OCI-LY1 (cell line): ENCODE data around the gene ANO8.

Experiments
- EZH2 ChIP-seq: fragments of 200-600 bp; sonication (generic), shearing (Covaris generic); IDR thresholded peaks from 2 replicates; pipeline ENCODE4 v1.8.0; 2017; ENCODE audit warnings: borderline replicate concordance, mixed run types, mild to moderate bottlenecking, antibody characterized with exemption, low read length, moderate library complexity, mixed read lengths
- TF ChIP-seq, protein P1 (sequence below): fragments of 200-600 bp; sonication (generic), shearing (Covaris generic); IDR thresholded peaks from 2 replicates; pipeline ENCODE4 v1.5.1; 2017; ENCODE audit warnings: mild to moderate bottlenecking, antibody characterized with exemption, low read length, moderate library complexity, mixed read lengths

DNA sequence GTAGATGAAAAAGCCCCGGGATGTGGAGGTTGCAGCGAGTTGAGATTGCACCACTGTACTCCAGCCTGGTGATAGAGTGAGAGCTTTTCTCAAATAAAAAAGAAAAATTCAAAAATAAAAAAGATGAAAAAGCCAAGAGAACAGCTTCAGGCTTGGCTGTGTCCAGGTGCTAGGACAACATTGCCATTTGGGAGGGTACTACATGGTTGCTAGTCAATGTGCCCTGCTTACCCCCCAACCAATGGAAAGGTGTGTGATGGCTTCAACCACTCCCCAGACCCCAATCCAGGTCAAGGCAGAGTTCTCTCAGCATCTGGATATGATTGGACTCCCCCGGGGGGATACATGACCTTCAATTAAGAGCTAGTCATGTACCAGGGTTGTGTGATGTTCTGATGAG is 55.2 kb downstream of the ANO8 start:
- no peak for TF ChIP-seq EZH2
- TF ChIP-seq, protein P1, sequence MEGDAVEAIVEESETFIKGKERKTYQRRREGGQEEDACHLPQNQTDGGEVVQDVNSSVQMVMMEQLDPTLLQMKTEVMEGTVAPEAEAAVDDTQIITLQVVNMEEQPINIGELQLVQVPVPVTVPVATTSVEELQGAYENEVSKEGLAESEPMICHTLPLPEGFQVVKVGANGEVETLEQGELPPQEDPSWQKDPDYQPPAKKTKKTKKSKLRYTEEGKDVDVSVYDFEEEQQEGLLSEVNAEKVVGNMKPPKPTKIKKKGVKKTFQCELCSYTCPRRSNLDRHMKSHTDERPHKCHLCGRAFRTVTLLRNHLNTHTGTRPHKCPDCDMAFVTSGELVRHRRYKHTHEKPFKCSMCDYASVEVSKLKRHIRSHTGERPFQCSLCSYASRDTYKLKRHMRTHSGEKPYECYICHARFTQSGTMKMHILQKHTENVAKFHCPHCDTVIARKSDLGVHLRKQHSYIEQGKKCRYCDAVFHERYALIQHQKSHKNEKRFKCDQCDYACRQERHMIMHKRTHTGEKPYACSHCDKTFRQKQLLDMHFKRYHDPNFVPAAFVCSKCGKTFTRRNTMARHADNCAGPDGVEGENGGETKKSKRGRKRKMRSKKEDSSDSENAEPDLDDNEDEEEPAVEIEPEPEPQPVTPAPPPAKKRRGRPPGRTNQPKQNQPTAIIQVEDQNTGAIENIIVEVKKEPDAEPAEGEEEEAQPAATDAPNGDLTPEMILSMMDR: no peak
